GM19193 (cell line): ENCODE results near the gene SOX15.

Experiments
- POLR2A ChIP-seq: IDR thresholded peaks from 4 replicates; pipeline ENCODE4 v1.6.1; 2011; ENCODE audit not compliant: insufficient read depth, insufficient read length; ENCODE audit errors: extremely low read depth

Gene SOX15

GRCh38 chr17:7586673-7587419 lies 3.0 kb downstream of the SOX15 start:
- no peak for TF ChIP-seq POLR2A

DNA sequence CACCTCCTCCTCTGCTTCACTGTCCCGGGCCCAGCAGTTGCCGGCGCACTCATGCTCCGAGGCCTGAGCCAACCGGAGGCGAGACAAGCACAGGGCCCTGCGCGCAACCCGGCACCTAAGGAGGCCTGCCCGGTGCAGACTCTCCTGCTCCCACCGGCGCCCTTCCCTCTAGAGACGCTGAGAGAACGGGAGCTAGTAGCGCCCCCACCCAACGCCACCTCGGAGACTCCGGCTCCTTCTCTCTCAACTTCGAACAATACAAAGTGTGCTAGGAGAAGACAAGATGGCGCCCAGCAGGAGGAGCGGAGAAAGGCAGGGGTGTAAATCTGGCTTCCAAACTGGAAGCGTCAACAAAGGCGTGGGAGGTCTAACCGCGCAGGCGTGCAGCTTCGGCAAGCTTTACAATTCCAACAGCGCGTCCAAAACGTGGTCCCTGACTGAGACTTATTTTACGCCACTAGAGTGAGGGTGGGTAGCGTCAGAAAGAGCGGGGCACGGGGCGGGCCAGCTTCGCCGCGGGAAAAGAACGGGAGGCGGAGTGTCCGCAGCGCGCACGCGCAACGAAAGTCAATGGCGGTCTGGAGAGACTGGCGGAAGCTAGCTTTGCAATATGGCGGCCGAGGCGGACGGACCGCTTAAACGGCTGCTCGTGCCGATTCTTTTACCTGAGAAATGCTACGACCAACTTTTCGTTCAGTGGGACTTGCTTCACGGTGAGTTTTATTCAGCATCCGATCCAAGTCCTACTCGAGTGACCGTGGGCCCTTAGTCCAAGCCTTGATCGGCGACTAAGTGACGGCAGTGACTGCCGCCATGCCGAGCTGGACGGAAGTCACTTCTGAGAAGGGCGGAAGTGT lies 6.4 kb downstream of the SOX15 start, which contains the start of gene MPDU1:
Gene MPDU1 (plus strand): TSS at position 600 of the 857 bp plus-strand sequence. CDS start 11 bp downstream, at position 611.
- TF ChIP-seq POLR2A, result peak; percentile 95

GRCh38 chr17:7582396-7583252 lies 7.3 kb downstream of the SOX15 start:
- TF ChIP-seq POLR2A, result no peak

DNA sequence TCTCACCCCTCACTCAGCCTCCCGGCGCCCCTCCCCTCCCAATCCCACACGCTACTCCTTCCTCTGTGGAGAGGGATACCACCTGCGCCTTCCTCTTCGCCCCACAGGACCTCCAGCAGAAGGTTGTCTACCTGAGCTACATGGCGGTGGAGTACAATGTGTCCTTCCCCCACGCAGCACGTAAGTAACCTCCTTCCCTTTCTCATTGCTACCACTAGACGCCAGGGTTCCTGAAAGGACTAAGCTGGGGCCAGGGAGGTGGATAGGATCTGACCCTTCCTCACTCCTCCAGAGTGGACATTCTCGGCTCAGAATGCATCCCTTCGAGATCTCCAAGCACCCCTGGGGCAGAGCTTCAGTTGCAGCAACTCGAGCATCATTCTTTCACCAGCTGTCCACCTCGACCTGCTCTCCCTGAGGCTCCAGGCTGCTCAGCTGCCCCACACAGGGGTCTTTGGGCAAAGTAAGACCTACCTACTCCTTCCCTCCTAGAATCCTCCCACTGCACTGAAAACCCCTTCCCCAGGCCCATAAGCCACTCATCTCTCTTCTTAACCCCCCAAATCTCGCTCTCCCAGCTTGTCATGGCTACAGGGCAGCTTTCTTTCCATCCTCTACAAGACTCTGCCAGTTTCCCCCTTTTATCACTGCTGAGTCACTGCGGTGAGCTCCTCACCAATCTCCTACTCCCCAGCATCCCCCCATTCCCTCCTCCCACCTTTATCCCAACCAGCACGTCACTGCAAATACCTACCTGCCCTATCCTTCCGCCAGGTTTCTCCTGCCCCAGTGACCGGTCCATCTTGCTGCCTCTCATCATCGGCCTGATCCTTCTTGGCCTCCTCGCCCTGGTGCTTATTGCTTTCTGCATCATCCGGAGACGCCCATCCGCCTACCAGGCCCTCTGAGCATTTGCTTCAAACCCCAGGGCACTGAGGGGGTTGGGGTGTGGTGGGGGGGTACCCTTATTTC lies 9.0 kb downstream of the SOX15 start:
- TF ChIP-seq POLR2A, result no peak

DNA sequence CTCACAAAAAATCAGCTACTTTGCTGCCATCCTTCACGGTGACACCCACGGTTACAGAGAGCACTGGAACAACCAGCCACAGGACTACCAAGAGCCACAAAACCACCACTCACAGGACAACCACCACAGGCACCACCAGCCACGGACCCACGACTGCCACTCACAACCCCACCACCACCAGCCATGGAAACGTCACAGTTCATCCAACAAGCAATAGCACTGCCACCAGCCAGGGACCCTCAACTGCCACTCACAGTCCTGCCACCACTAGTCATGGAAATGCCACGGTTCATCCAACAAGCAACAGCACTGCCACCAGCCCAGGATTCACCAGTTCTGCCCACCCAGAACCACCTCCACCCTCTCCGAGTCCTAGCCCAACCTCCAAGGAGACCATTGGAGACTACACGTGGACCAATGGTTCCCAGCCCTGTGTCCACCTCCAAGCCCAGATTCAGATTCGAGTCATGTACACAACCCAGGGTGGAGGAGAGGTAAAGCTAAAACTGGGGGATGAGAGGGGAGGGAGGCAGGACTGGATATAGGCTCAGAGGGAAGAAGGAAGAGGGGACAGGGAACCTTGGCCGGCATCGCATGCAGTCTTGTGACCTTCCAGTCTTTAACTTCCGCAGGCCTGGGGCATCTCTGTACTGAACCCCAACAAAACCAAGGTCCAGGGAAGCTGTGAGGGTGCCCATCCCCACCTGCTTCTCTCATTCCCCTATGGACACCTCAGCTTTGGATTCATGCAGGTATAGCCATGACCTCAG lies 9.9 kb downstream of the SOX15 start:
- TF ChIP-seq POLR2A, result no peak

GRCh38 chr17:7579001-7579833 lies 10.7 kb downstream of the SOX15 start, which contains the start of gene CD68:
Gene CD68 (plus strand): TSS chr17:7579638. CDS start chr17:7579678, 40 bp downstream.
- TF ChIP-seq POLR2A, result peak; percentile 65

GRCh38 chr17:7577327-7578199 lies 12.3 kb downstream of the SOX15 start:
- TF ChIP-seq POLR2A, result peak; percentile 43

DNA sequence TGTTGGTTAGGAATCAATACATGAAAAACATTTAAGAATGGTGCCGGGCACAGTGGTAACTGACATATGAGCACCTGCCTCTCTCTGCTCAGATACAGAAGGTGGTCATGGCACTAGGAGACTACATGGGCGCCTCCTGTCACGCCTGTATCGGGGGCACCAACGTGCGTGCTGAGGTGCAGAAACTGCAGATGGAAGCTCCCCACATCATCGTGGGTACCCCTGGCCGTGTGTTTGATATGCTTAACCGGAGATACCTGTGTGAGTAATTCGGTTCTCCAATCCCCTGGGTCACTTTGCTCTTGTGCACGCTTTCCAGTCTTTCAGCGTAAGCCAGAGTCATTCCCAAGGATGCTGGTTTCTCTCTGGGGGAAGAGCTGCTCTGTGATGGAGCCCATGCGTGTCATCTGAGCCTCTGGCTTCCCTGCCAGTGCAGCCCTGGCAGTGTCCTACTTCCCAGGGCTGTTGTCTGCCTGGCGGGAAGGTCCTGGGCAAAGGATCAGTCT lies 13.4 kb downstream of the SOX15 start:
- peak; percentile 47 for TF ChIP-seq POLR2A

GRCh38 chr17:7575959-7576358 lies 13.9 kb downstream of the SOX15 start:
- TF ChIP-seq POLR2A, result no peak

DNA sequence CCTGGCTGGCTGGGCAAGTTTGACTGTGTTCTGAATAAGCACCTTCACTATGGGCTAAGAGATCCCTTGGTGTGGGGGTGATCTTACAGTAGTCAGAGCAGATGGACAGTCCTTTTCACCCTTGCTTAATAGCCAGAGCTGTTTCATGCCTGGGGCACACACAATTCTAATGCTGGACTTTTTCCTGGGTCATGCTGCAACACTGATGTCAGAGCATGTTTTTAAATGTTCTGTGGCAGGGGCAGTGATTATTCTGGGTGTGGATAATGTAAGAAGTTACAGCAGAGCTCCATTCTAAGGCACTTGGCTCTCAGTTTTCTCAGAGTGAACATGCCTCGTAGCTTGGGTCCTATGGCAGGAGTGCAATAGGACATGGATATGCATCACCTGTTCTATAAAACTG lies 14.4 kb downstream of the SOX15 start:
- TF ChIP-seq POLR2A, result no peak

DNA sequence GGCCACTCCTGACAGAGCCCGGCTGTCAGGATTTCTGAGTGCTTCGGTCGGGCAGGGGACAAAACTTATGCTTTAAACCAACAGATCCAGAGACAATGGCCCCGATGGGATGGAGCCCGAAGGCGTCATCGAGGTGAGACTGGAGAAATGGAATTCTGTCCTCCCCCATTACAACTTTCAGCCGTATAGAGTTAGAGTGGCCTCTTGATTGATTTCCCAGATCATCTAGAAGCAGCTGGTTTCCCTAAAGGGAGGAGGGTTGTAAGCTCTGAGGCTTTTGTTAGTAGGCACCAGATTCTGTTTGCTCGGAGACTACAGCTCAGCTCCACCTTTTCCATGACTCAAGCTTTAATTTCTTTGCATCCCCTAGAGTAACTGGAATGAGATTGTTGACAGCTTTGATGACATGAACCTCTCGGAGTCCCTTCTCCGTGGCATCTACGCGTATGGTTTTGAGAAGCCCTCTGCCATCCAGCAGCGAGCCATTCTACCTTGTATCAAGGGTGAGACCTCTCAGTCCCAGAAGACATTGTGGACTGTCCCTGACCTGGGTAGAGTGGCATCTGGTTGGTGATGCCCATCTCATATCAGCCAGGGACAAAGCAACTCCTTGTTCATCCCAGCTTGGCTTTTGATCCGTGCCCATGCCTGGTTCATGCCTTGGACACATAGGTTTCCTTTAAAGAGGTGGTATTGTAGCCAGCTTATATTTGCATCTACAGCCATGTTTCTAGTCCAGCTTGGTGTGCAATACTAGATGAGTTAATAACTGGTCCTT lies 15.5 kb downstream of the SOX15 start:
- TF ChIP-seq POLR2A, result no peak
